ENCODE data around the gene ADAMTSL2.

The ADAMTSL2 gene

GRCh38 chr9:133600739-133601138 is 66.2 kb downstream of the ADAMTSL2 start:
- Histone ChIP-seq H4K20me1 (ENCODE audit: insufficient read depth, low read length) (no peaks in the 10 kb centered on the region), H3K4me2 (ENCODE audit: low read length) (no peak overlapping the region), H3K27ac (ENCODE audit: low read length) (no peak overlapping the region), H3K4me3 (ENCODE audit: low read length) (no peak overlapping the region), H2AFZ (ENCODE audit: low read depth, low read length) (no peak overlapping the region), H3K79me2 (ENCODE audit: low read length) (no peaks in the 10 kb centered on the region), H3K36me3 (replicated peaks; ENCODE audit: low read depth, low read length) (no peaks in the 10 kb centered on the region), H3K9ac (ENCODE audit: low read length) (no peak overlapping the region), H3K9me3 (ENCODE audit: insufficient read depth, low read length) (peaks cover 16% of the 10 kb centered on the region; the same call in 1 of the 2 replicates), H3K27me3 (ENCODE audit: low read depth, low read length) (peaks cover 8% of the 10 kb centered on the region; the same call in 1 of the 2 replicates), H3K4me1 (ENCODE audit: low read length) (no peaks in the 10 kb centered on the region)
- TF ChIP-seq EZH2phosphoT487 (IDR thresholded peaks at IDR 0.05; ENCODE audit: low read depth) (no peak), CTCF (IDR thresholded peaks at IDR 0.05; ENCODE audit: low read depth, low read length) (no peak)

DNA sequence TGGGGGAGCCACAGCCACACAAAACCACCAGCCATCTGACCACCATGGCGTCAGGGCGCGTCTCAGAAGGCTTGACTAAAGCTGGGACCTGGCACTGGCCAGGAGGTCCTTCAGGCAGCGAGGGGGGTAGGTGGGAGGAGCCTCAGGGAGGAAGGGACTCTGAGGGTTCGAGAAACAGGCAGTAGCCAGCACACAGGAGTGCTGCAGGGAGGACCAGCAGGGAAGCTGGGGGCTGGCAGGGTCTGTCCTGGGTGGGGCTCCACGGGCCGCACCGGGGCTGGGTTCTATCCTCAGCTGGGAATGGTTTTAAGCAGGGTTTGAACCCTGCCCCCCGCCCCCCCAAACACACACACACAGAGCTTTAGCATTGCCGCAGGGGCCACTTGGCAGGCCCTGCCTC is 67.2 kb downstream of the ADAMTSL2 start:
- no peak overlapping the region for H3K4me2 ChIP-seq (ENCODE audit: low read length)
- H3K27me3 ChIP-seq (ENCODE audit: low read depth, low read length) = peaks cover 11% of the 10 kb centered on the region
- no peaks in the 10 kb centered on the region for H4K20me1 ChIP-seq (ENCODE audit: insufficient read depth, low read length)
- no peak for TF ChIP-seq CTCF (IDR thresholded peaks at IDR 0.05; ENCODE audit: low read depth, low read length)
- TF ChIP-seq EZH2phosphoT487 (IDR thresholded peaks at IDR 0.05; ENCODE audit: low read depth) = no peak
- H3K4me3 ChIP-seq (ENCODE audit: low read length) = no peak overlapping the region
- no peaks in the 10 kb centered on the region for H3K79me2 ChIP-seq (ENCODE audit: low read length)
- H2AFZ ChIP-seq (ENCODE audit: low read depth, low read length) = no peak overlapping the region
- no peak overlapping the region for H3K9ac ChIP-seq (ENCODE audit: low read length)
- no peaks in the 10 kb centered on the region for H3K36me3 ChIP-seq (replicated peaks; ENCODE audit: low read depth, low read length)
- H3K27ac ChIP-seq (ENCODE audit: low read length) = no peak overlapping the region
- no peaks in the 10 kb centered on the region for H3K4me1 ChIP-seq (ENCODE audit: low read length)
- H3K9me3 ChIP-seq (ENCODE audit: insufficient read depth, low read length) = peaks cover 15% of the 10 kb centered on the region; the same call in 1 of the 2 replicates

DNA sequence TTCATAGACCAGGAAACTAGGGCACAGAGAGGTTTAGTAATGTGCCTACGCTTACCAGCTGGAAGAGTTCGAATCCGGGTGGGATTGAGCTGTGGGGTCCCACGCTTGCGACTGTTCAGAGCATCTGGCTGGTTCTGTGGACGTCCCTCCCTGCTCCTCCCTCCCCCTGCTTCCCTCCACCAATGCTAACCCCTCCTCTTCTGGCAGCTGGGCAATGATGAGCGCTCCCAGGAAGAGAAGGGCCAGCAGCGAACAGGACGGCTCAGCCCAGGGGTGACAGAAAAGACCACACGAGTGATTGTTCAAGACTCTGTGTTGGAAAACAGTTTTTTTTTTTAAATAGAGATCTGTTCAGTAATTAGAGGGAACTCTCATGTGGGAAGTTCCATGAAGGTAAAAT is 67.8 kb downstream of the ADAMTSL2 start:
- Histone ChIP-seq H3K79me2 (ENCODE audit: low read length) (no peaks in the 10 kb centered on the region), H3K9me3 (ENCODE audit: insufficient read depth, low read length) (peaks cover 10% of the 10 kb centered on the region; the same call in 1 of the 2 replicates), H3K4me3 (ENCODE audit: low read length) (no peak overlapping the region), H3K27me3 (ENCODE audit: low read depth, low read length) (peaks cover 17% of the 10 kb centered on the region), H3K36me3 (replicated peaks; ENCODE audit: low read depth, low read length) (no peaks in the 10 kb centered on the region), H3K4me1 (ENCODE audit: low read length) (no peaks in the 10 kb centered on the region), H3K9ac (ENCODE audit: low read length) (no peak overlapping the region), H4K20me1 (ENCODE audit: insufficient read depth, low read length) (no peaks in the 10 kb centered on the region), H2AFZ (ENCODE audit: low read depth, low read length) (no peak overlapping the region), H3K4me2 (ENCODE audit: low read length) (no peak overlapping the region), H3K27ac (ENCODE audit: low read length) (no peak overlapping the region)
- TF ChIP-seq CTCF (IDR thresholded peaks at IDR 0.05; ENCODE audit: low read depth, low read length) (no peak), EZH2phosphoT487 (IDR thresholded peaks at IDR 0.05; ENCODE audit: low read depth) (no peak)

GRCh38 chr9:133603135-133603927 is 68.8 kb downstream of the ADAMTSL2 start:
- Histone ChIP-seq H2AFZ (ENCODE audit: low read depth, low read length) (no peak overlapping the region), H3K27me3 (ENCODE audit: low read depth, low read length) (peaks cover 22% of the 10 kb centered on the region), H4K20me1 (ENCODE audit: insufficient read depth, low read length) (no peaks in the 10 kb centered on the region), H3K4me1 (ENCODE audit: low read length) (no peaks in the 10 kb centered on the region), H3K79me2 (ENCODE audit: low read length) (no peaks in the 10 kb centered on the region), H3K27ac (ENCODE audit: low read length) (no peak overlapping the region), H3K9ac (ENCODE audit: low read length) (no peak overlapping the region), H3K9me3 (ENCODE audit: insufficient read depth, low read length) (no peaks in the 10 kb centered on the region), H3K4me2 (ENCODE audit: low read length) (no peak overlapping the region), H3K36me3 (replicated peaks; ENCODE audit: low read depth, low read length) (no peaks in the 10 kb centered on the region), H3K4me3 (ENCODE audit: low read length) (no peak overlapping the region)
- TF ChIP-seq EZH2phosphoT487 (IDR thresholded peaks at IDR 0.05; ENCODE audit: low read depth) = no peak
- no peak for TF ChIP-seq CTCF (IDR thresholded peaks at IDR 0.05; ENCODE audit: low read depth, low read length)
